Calu3 (cell line): ENCODE results near the gene MAD1L1. TPM values are rescaled to one million over a fixed set of nuclear protein-coding genes. Genes with fewer than 3 reads are reported as not detected.

Experiments
- BruUV-seq: library from RNA; stranded (reverse); fragments of 400-500 nt; replicated peaks from 2 replicates; lab custom pipeline; 2021; lab: Mats Ljungman, UMichigan
- CTCF ChIA-PET: fragments of 300-600 bp; sonication (Branson Sonifier 250); formaldehyde crosslinking; loops from one replicate; lab custom pipeline; 2022; ENCODE audit warnings: antibody characterized with exemption; lab: Charles Lee
- DNase-seq: peaks from one replicate; pipeline ENCODE4 v3.0.0; 2022
- H3K27ac Mint-ChIP-seq: one replicate; pipeline ENCODE4 v1.8.0; 2022; ENCODE audit warnings: mixed read lengths; ENCODE audit not compliant: unreplicated experiment
- H3K27me3 Mint-ChIP-seq: one replicate; pipeline ENCODE4 v1.8.0; 2022; ENCODE audit warnings: mixed read lengths; ENCODE audit not compliant: unreplicated experiment
- H3K36me3 Mint-ChIP-seq: one replicate; pipeline ENCODE4 v1.8.0; 2022; ENCODE audit warnings: mild to moderate bottlenecking, moderate library complexity, mixed read lengths; ENCODE audit not compliant: insufficient read depth, unreplicated experiment
- H3K4me1 Mint-ChIP-seq: one replicate; pipeline ENCODE4 v1.8.0; 2022; ENCODE audit warnings: mild to moderate bottlenecking, low read depth, mixed read lengths; ENCODE audit not compliant: unreplicated experiment
- H3K4me3 Mint-ChIP-seq: one replicate; pipeline ENCODE4 v1.8.0; 2022; ENCODE audit warnings: mild to moderate bottlenecking, low read depth, moderate library complexity, mixed read lengths; ENCODE audit not compliant: unreplicated experiment
- H3K9me3 Mint-ChIP-seq: one replicate; pipeline ENCODE4 v1.8.0; 2022; ENCODE audit warnings: low read depth, mixed read lengths; ENCODE audit not compliant: unreplicated experiment
- intact Hi-C: fragments of 100-400 bp; cut with micrococcal nuclease; formaldehyde crosslinking; loops from one replicate; pipeline ENCODE4 v1.10.0; 2022; ENCODE audit not compliant: unreplicated experiment
- microRNA-seq: library from miRNA; unstranded; fragments of <30 nt; microRNA quantifications from one replicate; pipeline ENCODE4 v1.2.0, GENCODE V29; 2022
- total RNA-seq: library from RNA; stranded (reverse); gene quantifications from 2 replicates; pipeline ENCODE4 v1.2.3, GENCODE V29; 2022
- TF ChIP-seq, protein P1 (sequence below): fragments of 200-600 bp; IDR thresholded peaks from one replicate; pipeline ENCODE4 v1.8.0; 2022; ENCODE audit warnings: antibody characterized with exemption; ENCODE audit not compliant: unreplicated experiment

MAD1L1 gene
- total RNA-seq, 1 experiment from 2014 or later, result 86.0 TPM

GRCh38 chr7:1767524-1767923 is 465.2 kb downstream of the MAD1L1 start:
- no TSS peak for BruUV-seq
- Mint-ChIP-seq H3K27me3 (peaks cover 64% of the 10 kb centered on the region), H3K27ac (no peak overlapping the region), H3K4me3 (no peak overlapping the region), H3K9me3 (no peaks in the 10 kb centered on the region), H3K36me3 (no peaks in the 10 kb centered on the region), H3K4me1 (no peaks in the 10 kb centered on the region)
- intact Hi-C loops, result no loop called here
- TF ChIP-seq, protein P1, sequence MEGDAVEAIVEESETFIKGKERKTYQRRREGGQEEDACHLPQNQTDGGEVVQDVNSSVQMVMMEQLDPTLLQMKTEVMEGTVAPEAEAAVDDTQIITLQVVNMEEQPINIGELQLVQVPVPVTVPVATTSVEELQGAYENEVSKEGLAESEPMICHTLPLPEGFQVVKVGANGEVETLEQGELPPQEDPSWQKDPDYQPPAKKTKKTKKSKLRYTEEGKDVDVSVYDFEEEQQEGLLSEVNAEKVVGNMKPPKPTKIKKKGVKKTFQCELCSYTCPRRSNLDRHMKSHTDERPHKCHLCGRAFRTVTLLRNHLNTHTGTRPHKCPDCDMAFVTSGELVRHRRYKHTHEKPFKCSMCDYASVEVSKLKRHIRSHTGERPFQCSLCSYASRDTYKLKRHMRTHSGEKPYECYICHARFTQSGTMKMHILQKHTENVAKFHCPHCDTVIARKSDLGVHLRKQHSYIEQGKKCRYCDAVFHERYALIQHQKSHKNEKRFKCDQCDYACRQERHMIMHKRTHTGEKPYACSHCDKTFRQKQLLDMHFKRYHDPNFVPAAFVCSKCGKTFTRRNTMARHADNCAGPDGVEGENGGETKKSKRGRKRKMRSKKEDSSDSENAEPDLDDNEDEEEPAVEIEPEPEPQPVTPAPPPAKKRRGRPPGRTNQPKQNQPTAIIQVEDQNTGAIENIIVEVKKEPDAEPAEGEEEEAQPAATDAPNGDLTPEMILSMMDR, result no peak
- CTCF ChIA-PET, result interaction anchor here (1.2 kb wide), 1 partner anchor 103 kb away, joined by 3 read pairs; no protein-coding TSS in a partner anchor
- no peak for DNase-seq

Small RNA genes lying within 50 kb of the gene (microRNA-seq; reads per million reads assigned to microRNA genes)
- gene MIR4655 (2.8 reads per million), gene MIR6836 (not detected)

Other genes starting within 250 kb of the MAD1L1 start
- gene MRM2, start 9.3 kb upstream of the MAD1L1 start, total RNA-seq, result 60.1 and 64.3 TPM in 2 replicates
- gene NUDT1, start 9.3 kb upstream of the MAD1L1 start, total RNA-seq, result 52.2 and 65.6 TPM in 2 replicates
- 57.0 and 70.3 TPM in 2 replicates for gene SNX8, start 81.5 kb upstream of the MAD1L1 start, total RNA-seq
- 333 and 347 TPM in 2 replicates for gene EIF3B, start 121.9 kb upstream of the MAD1L1 start, total RNA-seq
- gene CHST12, start 170.7 kb upstream of the MAD1L1 start, total RNA-seq, result 19.9 and 21.2 TPM in 2 replicates
- gene GRIFIN, start 243.5 kb upstream of the MAD1L1 start, total RNA-seq, result not detected in 2 replicates